Kidney capillary endothelial cell (primary cell): ENCODE data around the gene ROBO4.

Experiments used
- DNase-seq: peaks from one replicate; pipeline ENCODE4 v3.0.0-alpha.2; 2018; ENCODE audit warnings: low spot score

ROBO4 gene

GRCh38 chr11:124872741-124873140 lies 24.9 kb downstream of the ROBO4 start:
- no peak for DNase-seq

GRCh38 chr11:124872280-124872679 lies 25.4 kb downstream of the ROBO4 start:
- DNase-seq = no peak

GRCh38 chr11:124870430-124870829 lies 27.2 kb downstream of the ROBO4 start:
- DNase-seq = no peak

- DNase-seq = no peak
These were observed 27.7 kb downstream of the ROBO4 start for GRCh38 chr11:124869856-124870387.

- DNase-seq = no peak
These were observed 28.3 kb downstream of the ROBO4 start for GRCh38 chr11:124869331-124869730.

- DNase-seq = no peak
These were observed 29.1 kb downstream of the ROBO4 start for GRCh38 chr11:124868331-124869274.

GRCh38 chr11:124867700-124868099 lies 30.0 kb downstream of the ROBO4 start:
- DNase-seq = no peak

- no peak for DNase-seq
These were observed 31.5 kb downstream of the ROBO4 start for GRCh38 chr11:124865902-124866851.

- DNase-seq = no peak
These were observed 32.3 kb downstream of the ROBO4 start, which contains the start of gene ROBO3 for GRCh38 chr11:124865181-124865901. Gene ROBO3, plus strand, starts transcription at chr11:124865432. Its CDS starts 146 bp downstream, at chr11:124865578.

GRCh38 chr11:124864892-124865180 lies 32.8 kb downstream of the ROBO4 start:
- no peak for DNase-seq

- DNase-seq = no peak
These were observed 33.3 kb downstream of the ROBO4 start for GRCh38 chr11:124864176-124864891.

- no peak for DNase-seq
These were observed 33.9 kb downstream of the ROBO4 start for GRCh38 chr11:124863826-124864165.

GRCh38 chr11:124863137-124863825 lies 34.4 kb downstream of the ROBO4 start:
- no peak for DNase-seq

- no peak for DNase-seq
These were observed 36.0 kb downstream of the ROBO4 start for GRCh38 chr11:124861670-124862069.

GRCh38 chr11:124859171-124859570 lies 38.5 kb downstream of the ROBO4 start:
- DNase-seq = no peak

GRCh38 chr11:124846070-124846673 lies 51.5 kb downstream of the ROBO4 start:
- DNase-seq = no peak

GRCh38 chr11:124844664-124845079 lies 53.0 kb downstream of the ROBO4 start:
- no peak for DNase-seq

GRCh38 chr11:124843616-124843910 lies 54.1 kb downstream of the ROBO4 start:
- DNase-seq = no peak

- DNase-seq = no peak
These were observed 55.4 kb downstream of the ROBO4 start for GRCh38 chr11:124842305-124842704.

GRCh38 chr11:124841840-124842239 lies 55.8 kb downstream of the ROBO4 start:
- no peak for DNase-seq
